ENCODE measurements around the gene TBC1D24.
"Not testable (repeated sequence)": the region's sequence is repeated elsewhere in the genome, so short reads cannot be mapped to it uniquely, and the experiment has no call there.

The TBC1D24 gene

DNA sequence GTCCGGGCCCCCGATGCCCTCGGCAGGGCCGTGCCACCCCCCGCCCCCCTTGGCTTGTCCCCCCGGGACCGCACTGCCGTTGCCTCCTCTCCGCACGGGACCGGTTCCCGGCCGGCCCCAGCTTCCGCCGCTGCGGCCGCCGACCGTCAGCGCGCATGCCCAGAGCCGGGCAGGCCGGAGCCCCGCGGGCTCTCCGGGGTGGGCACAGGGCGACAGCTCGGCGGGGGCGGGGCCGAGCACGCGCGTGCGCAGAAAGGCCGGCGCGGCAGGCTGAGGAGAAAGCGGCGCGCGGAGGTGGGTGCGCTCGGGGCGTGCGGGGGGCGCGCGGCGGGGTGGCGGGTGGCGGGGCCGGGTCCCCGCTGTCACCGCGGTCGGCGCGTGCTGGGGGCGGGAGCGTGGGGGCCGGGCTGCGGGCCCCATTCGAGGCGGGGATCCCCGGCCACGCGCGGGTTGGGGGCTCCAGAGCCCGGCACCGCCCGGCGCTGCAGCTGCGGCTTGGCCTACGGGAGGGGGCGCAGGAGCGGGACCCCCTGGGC is at the start of gene TBC1D24:
Gene TBC1D24, plus strand, starts transcription at position 251 of the 536 bp plus-strand sequence. CDS start 21,022 bp downstream, outside the sequence.
- peak; percentile 89 for DNase-seq

DNA sequence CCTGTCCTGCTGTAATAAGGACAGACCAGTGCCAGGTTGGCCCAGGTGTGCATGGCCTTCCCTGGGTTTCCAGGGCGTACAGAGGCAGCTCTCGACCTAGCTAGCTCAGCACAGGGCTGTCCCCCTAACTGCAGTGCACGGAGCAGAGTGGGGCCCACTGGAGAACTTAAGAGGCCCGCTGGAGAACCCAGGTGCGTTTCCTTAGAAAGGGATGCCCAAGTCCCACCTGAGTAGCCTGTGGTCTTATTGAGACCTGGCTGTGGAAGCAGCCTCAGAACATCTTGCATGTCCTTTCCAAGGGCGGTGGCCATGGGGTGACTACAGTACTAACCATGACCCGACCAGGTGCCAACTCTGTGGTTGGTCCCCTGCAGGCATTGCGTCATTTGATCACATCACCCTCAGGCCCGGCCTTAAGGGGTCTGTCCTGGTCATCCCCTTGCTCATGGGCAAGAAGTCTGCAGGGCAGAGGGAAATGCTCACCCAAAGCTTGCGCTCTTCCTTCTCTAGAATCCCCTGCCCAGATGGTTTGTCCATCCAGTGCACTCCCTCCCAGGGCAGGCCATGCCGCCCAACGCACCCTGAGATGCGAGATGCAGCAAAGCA is 49.0 kb upstream of the TBC1D24 start:
- DNase-seq: no peak

DNA sequence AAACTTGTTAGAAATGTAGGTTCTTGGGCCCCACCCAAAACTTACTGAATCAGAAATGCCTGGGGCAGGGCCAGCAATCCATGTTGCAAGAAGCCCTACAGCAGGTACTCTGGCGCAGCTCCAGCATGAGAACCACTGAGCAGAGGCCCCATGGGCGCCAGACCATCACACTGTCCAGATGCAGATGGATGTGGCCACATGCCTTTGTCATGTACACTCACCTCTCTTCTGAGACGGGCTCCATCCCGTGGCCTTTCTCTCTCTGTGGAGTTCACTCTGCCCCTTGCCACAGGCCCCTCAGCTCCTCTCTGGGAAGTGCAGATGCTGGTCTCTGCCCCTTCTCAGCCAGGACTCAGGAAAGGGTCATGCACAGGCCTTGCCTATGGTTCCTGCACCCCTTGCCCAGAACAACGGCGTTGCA is 48.0 kb upstream of the TBC1D24 start:
- DNase-seq: no peak

DNA sequence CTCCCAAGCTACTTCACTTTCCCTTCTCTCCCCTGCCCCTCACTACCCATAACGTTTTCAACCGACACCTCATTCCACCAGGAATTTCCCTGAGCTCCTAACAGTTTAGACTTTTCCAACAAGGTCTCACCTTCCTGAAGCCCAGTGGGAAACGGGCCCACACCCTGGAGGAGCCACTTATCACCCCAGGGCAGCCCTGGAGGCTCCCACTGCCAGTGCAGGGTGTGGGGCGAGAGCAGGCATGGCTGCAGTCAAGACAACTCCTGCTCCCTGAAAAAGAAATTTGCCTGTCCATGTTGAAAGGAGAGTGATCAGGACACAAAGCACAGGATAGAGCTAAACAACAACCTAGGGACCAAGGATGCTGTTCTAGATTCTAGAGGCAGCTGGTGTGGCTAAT is 47.4 kb upstream of the TBC1D24 start:
- no peak for DNase-seq

DNA sequence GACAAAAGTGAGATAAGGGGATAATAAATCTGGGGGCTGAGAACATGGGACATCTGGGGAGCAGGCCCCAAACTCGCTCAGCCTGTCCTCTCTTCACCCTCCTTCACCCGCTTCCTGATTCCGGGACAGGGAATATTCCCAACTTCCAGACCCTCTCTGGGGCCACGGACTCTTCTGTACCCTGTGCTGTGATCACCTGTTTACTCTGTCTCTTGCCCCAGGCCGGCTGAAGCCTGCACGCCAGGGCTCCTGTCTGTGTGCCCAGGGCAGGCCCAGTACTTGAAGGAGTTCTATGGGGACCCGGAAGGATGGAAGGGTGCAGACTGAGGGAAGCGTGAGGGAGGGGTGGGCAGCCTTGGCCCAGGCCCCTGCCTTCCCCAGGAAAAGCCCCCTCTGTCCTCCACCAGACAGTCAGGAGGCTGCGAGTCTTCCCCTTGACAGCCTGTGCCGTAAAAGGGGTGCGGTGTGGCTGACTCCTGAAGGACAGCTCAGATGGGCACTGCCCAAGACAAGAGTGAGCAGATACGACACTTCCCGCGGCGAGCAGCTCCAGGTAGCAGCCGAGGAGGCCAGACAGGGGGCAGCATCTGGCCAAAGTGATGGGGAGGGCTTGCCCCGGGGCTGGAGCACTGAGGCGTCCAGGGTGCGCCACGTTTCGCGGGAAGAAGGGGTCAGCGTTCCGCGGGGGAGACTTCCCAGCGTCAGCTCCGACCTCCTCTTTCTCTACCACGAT is 46.7 kb upstream of the TBC1D24 start:
- peak; percentile 4 for DNase-seq

DNA sequence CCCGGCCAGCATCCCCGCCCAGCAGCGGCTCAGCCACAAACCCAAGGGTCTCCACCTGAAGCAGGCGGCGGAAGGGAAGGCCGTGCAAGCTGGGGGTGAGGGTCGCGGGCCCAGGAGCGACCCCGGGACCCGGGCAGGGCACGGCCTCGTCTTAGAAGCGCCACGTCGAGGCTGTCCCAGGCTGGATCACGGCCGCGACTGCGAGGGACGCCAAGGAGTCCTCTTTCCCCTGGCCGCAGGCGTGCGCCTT is 46.2 kb upstream of the TBC1D24 start:
- DNase-seq: no peak

DNA sequence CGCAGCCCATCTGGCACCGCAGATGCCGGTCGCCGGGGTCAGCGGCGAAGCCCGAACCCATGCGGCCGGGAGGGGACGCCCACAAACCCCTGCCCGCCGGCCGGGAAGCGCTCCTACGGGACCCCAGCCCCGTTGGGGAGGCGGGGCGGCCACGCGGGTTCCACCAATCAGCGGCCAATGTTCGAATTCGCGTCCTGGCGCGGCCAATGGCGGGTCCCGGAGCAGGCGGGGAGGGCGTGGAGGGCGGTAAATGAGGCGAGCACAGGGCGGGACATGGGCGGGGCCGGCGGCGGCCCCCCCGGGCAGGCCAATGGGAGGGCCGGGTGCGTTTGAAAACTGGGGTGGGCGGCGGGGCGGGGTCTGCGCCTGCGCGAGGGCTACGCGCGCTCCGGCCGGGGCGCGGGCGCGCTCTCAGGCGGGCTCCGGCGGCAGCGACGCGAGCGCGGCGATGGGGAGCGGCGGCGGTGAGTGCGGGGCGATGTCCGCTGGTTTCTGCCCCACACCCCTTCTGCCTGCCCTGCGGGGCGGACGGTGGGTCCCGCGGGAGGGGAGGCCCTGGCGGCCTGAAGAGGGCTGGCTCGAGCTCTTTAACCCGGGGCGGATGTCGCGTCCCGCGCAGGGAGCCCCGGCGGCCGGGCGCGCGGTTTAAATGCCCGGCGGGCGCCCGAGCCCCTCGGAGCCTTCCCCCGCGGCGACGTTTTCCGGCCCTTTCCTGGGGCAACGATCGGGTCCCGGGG is 45.7 kb upstream of the TBC1D24 start, which contains the start of gene CCNF:
Gene CCNF, plus strand, starts transcription at position 414 of the 737 bp plus-strand sequence. Its CDS starts 35 bp downstream, at position 449.
- DNase-seq: peak; percentile 96

DNA sequence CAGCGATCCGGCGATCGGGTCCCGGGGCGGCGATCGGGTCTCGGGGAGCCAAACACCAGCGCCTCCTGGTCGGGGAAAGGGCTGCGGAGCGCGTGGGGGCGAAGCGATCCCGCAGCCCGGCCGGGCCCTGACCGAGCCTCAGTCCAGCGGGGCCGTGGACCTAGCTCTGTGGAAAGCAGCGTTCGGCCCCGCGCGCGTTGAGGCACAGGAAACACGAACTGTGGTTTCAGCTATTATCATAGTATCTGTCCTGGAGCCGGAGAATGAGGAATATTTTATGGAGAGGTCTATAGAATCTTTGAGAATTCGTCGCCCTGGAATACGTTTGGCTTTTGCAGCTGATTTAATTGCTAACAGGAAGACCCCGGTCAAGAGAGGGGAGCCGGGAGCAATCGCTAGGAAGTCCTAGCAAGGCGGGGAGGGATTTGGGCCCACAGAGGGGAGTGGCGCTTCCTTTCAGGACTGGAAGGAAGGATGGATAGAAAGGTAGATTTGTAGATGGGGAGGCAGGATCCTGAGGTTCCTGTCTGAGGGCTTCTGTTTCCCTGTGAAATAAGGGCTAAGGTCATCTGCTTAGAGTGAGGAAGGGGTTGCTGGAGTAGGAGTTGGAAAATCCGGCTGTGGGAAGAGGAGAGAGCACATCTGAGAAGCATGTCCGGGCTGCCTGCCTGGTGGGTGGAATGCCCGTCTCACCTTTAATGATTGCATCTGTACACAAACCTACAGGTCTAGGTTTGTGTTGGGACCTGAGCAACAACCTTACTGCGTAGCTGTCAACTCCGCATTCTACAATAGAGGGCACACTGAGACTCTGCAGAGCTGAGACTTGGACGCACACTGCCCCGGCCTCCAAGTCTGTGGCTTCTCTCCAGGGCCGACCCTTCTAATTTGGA is 44.9 kb upstream of the TBC1D24 start:
- DNase-seq: peak; percentile 1

DNA sequence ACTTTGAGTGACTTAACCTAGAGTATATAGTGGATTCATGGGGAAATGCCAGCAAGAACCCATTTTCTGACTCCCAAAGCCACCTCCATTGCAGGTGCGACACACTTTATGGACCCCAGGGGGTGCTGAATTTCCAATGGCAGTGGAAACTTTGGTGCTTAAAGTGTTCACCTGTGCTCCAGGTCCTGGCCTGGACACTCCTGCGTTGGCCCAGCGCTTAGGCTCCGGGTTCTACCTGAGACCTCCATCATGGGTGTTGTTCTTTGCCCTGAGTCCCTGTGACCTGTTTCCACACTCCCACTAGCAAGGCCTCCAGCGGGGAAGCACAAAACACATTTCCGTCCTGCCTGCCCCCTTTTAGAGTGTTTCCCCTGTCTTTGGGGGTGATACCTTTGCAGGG is 42.6 kb upstream of the TBC1D24 start:
- no peak for DNase-seq

DNA sequence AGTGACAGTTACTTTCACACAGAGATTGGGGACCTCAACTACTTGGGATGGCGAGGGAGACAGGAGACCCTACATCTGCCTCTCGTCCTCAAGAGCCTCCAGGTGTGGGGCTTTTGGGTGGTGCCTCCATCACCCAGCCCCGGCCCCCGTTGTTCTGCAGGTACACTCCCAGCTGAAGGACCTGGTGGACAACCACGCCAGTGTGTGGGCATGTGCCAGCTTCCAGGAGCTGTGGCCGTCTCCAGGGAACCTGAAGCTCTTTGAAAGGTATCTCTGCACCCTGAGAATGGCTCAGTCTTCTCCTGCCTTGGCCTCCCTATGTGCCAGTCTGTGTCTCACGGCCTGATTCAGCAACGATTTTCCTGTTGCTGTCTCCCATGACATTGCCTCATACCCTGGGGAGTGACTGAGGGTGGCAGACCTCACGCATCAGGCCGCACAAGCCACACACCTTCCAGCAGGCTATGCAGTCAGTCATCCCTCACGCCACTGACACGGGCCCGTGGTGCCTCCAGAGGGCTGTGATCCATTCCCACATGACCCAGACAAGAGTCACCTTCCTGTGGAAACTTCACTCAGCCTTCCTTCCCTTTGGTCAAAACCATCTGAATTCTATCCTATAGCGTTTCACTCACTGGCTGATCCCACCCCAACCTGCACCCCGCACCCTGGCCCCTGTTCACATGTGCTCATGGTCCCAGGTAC is 42.0 kb upstream of the TBC1D24 start:
- DNase-seq: no peak

DNA sequence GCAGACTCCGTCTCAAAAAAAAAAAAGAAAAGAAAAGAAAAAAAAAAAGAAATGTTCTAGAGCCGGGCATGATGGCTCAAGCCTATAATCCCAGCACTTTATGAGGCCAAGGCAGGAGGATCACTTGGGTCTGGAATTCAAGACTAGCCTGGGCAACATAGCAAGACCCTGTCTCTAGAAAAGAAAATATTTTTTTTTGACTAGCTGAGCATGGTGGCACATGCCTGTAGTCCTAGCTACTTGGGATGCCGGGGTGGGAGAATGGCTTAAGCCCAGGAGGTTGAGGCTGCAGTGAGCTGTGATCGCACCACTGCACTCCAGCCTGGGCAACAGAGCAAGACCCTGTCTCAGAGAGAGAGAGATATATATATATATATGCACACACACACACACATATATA is 39.7 kb upstream of the TBC1D24 start:
- DNase-seq: not testable (repeated sequence)

DNA sequence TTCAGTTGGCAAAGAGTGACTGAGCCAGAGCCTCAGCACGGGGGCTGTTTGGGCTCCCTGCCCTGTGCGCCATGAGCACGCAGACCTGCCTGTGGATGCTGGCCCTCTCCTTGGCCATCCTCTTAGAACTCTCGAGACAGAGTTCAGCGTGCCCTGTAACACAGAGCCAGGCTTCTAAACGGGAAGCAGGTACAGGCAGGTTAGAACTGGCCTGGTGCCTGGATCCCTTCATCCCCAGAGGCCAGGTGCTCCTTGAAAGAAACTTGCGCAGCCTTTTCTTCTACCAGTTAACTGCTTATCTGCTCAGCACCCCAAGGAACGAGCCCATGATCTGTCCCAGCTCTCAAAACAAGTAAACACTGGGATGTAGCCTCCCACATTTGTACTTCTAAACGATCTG is 38.8 kb upstream of the TBC1D24 start:
- DNase-seq: no peak

DNA sequence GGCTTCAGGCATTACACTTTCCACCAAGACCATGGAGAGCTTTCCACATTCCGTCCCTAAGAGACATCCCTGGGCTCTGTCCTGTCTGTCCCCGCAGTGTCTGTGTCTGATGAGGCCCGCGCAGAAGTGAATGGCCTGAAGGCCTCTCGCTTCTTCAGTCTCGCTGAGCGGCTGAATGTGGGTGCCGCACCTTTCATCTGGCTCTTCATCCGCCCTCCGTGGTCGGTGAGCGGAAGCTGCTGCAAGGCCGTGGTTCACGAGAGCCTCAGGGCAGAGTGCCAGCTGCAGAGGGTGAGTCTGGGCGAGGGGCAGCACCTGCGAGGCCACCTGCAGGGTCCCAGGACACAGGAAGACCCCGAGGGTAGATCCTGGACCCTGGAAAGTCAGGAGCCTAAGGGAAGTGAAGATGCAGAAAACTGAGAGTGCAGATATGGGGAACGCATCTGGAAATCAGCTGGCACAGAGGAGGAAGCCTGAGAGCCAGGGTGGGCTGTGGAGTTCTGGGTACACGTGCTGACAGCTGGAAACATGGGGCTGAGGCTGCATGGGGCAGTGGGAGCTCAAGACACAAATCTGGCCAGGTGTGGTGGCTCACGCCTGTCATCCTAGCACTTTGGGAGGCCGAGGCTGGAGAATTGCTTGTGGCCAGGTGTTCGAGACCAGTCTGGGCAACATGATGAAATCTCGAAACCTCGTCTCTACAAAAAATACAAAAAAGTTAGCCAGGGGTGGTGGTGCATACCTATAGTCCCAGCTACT is 37.7 kb upstream of the TBC1D24 start:
- DNase-seq: no peak

DNA sequence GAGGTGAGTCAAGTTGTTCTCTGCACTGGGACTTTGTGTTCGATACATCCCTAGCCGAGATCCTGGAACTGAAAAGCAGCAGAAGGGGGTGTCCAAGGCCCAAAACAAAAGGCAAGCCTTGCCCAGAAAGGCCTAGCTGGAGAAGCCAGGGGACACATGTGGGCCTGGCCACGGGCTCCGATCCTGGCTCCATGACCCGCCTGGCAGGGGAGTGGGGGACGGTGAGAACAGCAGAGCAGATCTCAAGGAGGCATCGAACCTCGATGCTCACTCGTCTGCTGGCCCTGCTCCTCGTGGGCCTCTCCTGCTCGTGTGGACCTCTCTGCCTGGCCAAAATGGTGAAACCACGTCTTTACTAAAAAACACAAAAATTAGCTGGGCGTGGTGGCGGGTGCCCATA is 36.8 kb upstream of the TBC1D24 start:
- peak; percentile 7 for DNase-seq

DNA sequence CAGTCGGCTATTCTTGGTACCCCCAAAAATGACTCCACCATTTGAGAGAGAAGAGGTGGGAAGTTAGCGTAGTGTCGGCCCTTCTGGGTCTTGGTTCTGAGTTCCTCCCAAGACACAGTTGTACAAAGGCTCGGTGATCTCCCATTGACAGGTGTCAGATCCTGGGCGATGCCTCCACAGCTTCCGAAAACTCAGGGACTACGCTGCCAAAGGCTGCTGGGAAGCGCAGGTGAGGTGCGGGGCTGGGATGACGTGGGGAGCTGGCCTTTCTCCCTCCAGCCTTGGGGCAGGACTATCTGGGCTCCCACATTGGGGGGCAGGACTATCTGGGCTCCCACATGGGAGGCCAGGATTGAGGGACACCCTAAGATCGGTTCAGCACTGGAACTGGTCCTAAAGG is 35.3 kb upstream of the TBC1D24 start:
- no peak for DNase-seq

DNA sequence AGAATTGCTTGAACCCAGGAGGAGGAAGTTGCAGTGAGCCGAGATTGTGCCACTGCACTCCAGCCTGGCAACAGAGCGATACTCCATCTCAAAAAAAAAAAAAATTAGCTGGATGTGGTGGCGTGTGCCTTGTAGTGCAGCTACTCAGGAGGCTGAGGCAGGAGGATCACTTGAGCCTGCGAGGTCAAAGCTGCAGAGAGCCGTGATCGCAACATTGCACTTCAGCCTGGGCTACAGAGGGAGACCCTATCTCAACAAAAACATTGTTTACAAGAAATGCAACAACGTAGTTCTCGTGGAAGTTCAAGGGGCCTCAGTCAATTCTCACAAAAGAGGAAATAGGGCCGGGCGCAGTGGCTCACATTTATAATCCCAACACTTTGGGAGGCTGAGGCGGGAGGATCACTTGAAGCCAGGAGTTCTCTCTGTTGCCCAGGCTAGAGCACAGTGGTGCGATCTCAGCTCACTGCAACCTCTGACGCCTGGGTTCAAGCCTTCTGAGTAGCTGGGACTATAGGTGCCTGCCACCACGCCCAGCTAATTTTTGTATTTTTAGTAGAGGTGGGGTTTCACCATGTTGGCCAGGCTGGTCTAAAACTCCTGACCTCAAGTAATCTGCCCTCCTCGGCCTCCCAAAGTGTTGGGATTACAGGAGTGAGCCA is 33.7 kb upstream of the TBC1D24 start:
- not testable (repeated sequence) for DNase-seq

DNA sequence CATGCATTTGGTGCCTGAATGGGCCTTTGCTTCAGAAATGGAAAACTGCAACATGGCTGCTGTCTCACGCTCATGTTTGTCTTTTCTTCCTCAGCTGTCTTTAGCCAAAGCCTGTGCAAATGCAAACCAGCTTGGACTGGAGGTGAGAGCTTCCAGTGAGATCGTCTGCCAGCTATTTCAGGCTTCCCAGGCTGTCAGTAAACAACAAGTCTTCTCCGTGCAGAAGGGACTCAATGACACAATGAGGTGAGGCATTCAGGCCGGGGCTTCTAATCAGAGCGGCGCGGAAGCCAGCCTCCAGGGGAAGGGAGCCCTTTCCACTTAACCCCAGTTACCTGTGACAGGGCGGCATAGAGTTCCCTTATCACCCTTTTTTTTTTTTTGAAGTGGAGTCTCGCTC is 31.4 kb upstream of the TBC1D24 start:
- no peak for DNase-seq

DNA sequence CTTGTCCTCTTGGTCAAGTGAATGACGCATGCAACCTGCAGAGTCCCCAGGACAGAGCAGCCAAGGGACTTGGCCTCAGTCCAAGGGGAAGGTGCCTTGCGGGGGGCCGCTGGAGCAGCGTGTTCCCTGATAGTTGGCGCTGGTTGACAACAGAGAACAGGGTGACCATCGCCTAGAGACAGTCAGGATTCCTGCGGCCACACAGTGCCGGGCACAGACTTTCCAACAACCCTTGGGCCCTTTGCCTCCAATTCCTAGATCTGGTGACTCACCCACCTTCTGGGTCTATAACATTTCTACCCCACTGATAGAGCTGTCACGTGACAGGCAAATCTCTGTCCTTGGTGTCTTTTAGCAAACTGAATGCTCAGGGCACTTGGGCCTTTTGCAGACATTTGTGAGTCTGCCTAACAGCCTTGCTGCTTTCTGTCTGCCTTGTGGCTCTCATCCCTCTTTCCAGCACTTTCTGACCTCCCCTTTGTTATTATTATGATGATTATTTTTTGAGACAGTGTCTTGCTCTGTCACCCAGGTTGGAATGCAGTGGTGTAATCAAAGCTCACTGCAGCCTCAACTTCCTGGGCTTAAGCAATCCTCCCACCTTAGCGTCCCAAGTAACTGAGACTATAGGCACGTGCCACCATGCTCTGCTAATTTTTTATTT is 26.9 kb upstream of the TBC1D24 start:
- no peak for DNase-seq

DNA sequence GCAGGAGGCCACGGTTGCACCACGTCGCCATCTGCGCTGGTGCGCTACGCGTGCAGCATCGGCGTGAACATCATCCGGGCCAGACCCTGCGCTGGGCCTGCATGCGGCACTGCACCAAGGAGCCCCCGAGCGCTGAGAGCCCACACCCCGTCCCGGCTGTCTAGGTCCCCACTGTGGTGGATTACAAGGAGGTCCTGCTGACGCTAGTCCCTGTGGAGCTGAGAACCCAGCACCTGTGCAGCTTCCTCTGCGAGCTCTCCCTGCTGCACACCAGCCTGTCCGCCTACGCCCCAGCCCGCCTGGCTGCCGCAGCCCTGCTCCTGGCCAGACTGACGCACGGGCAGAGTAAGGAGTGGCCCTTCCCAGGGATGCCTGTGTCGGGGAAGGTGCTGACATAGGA is 25.8 kb upstream of the TBC1D24 start:
- no peak for DNase-seq

DNA sequence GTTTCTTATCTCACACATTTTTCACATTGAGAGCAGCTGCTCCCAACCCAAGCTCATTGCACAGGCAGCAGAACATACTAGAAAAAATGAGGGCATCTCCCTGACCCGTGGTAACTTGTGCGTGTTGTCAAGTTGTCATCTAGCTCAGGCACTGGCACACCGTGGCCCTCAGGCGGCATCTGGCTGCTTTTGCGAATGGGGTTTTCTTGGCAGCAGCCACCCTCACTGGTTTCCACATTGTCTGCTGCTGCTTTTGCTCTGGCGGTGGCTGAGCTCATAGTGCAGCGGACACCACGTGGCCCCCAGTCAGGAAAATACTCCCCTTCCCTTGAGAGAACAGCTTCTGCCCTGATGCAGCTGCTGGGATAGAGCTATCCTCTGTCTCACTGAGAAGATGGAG is 24.4 kb upstream of the TBC1D24 start:
- peak; percentile 76 for DNase-seq

All from midbrain (tissue), 1 donor.